WI38 (cell line): Measurements from ENCODE around the gene MDM2.

Experiments used
- H3K4me3 ChIP-seq: 2 replicates; pipeline ENCODE4 v1.5.1; 2011; ENCODE audit warnings: low read depth, mild to moderate bottlenecking, control low read depth, low read length
- TF ChIP-seq, protein P1 (sequence below): IDR thresholded peaks from 2 replicates; pipeline ENCODE4 v1.5.1; 2012; ENCODE audit warnings: low read depth, mild to moderate bottlenecking, control low read depth, low read length

MDM2 gene

DNA sequence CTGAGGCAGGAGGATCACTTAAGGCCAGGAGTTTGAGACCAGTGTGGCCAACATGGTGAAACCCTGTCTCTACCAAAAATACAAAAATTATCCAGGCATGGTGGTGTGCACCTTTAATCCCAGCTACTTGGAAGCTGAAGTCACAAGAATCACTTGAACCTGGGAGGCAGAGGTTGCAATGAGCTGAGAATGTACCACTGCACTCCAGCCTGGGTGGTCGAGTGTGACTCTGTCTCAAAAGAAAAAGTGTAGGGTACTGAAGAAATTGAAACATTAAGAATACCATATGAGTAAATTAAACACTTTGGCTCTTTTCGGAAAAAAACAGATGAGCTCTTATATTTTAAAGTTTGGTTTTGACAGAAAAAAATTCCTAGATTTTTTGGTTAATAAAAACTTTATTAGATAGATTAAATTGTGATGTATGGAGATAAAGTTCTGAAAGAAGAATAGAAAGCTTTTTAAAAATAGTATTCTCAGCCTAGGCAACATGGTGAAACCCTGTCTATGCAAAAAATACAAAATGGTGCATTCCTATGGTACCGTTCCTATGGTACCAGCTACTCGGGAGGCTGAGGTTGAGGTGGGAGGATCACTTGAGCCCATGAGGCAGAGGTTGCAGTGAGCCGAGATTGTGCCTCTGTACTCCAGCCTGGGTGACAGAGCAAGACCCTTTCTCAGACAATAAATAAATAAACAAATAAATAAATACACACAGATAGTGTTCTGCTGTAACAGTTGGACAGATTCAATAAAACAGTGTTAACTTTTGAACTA lies 20.1 kb downstream of the MDM2 start:
- TF ChIP-seq, protein P1, sequence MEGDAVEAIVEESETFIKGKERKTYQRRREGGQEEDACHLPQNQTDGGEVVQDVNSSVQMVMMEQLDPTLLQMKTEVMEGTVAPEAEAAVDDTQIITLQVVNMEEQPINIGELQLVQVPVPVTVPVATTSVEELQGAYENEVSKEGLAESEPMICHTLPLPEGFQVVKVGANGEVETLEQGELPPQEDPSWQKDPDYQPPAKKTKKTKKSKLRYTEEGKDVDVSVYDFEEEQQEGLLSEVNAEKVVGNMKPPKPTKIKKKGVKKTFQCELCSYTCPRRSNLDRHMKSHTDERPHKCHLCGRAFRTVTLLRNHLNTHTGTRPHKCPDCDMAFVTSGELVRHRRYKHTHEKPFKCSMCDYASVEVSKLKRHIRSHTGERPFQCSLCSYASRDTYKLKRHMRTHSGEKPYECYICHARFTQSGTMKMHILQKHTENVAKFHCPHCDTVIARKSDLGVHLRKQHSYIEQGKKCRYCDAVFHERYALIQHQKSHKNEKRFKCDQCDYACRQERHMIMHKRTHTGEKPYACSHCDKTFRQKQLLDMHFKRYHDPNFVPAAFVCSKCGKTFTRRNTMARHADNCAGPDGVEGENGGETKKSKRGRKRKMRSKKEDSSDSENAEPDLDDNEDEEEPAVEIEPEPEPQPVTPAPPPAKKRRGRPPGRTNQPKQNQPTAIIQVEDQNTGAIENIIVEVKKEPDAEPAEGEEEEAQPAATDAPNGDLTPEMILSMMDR: no peak
- no peak overlapping the region for H3K4me3 ChIP-seq

DNA sequence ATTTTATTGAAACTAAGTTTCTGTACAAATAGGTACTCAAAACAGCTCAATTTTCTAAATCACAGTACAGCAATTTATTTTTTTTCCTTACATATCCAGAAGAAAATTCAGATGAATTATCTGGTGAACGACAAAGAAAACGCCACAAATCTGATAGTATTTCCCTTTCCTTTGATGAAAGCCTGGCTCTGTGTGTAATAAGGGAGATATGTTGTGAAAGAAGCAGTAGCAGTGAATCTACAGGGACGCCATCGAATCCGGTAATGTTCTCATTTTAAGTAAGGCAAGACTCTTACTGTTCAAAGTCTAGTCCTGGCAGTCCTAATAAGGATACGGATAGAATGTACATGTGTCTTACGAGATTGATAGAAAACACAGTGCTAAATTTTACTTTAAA lies 20.7 kb downstream of the MDM2 start:
- no peak overlapping the region for H3K4me3 ChIP-seq
- TF ChIP-seq, protein P1: no peak

DNA sequence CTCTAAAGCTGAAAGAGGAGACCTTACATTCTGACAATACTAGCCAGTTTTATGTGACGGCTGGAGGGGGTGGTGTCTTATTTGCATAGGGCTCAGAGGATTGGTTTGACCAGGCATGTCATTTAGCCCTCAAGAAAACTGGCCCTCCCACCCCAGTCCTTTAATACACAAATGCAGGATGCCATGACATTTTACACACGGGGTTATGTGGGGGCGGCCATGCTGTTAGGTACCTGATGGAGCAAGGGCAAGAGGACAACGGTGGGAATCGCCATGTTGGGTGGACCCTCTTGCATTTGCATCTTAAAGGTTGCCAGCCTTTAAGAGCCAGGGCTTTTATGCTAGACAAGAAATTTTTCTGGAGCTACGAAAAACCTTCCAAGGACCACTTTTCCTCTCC lies 23.3 kb downstream of the MDM2 start:
- H3K4me3 ChIP-seq: no peak overlapping the region
- TF ChIP-seq, protein P1: no peak

DNA sequence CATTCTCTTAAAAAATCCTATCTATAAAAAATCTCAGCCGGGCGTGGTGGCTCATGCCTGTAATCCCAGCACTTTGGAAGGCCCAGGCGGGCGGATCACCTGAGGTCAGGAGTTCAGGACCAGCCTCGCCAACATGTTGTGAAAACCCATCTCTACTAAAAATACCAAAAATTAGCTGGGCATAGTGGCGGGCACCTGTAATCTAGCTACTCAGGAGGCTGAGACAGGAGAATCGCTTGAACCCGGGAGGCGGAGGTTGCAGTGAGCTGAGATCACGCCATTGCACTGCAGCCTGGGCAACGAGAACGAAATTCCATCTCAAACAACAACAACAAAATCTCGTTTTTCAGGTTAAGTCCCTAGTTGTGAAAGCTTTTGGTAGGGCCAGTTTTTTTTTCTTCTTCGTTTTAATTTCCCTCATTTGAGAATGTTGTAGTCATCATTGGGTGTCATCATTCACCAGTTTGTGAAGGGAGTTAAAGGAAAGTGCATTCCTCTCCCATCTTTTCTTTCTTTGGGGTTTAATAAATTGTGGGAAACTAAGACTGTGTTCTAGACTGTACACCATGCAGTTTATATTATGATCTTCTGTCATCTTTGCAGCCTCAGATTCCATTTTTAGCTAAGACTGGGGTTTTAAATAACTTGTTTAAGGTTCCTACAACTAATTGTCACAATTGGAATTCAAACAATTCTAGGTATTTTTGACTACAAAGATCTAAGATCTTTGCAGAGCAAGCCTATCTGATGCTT lies 23.9 kb downstream of the MDM2 start:
- TF ChIP-seq, protein P1: no peak
- no peak overlapping the region for H3K4me3 ChIP-seq

DNA sequence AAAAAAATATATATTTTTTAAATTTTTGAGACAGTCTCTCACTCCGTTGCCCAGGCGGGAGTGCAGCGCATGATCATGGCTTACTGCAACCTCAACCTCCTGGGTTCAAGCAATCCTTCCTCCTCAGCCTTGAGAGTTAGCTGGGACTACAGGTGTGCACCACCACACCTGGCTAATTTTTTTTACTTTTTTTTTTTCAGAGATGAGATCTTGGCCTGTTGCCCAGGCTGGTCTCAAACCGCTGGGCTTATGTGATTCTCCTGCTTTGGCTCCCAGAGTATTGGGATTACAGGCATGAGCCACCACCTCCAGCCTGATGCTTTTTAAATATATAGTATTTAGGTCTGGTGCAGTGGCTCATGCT lies 24.5 kb downstream of the MDM2 start:
- TF ChIP-seq, protein P1: no peak
- no peak overlapping the region for H3K4me3 ChIP-seq

DNA sequence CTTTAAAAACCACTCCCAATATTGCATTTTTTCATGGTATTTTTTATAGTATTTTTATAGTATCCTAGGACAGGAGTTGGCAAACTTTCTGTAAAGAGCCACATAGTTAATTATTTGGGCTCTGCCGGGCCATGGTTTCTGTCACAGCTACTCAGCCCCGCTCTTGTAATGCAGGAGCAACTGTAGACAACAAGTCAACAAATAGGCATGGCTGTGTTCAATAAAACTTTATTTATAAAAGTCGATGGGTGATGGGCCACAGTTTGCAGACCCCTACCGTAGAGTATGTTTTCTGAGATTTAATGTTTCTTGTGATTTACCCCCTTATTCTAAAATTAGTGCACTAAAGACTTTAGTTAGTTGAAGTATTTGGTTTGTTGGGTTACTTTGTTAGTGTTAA lies 25.5 kb downstream of the MDM2 start:
- TF ChIP-seq, protein P1: no peak
- no peak overlapping the region for H3K4me3 ChIP-seq

DNA sequence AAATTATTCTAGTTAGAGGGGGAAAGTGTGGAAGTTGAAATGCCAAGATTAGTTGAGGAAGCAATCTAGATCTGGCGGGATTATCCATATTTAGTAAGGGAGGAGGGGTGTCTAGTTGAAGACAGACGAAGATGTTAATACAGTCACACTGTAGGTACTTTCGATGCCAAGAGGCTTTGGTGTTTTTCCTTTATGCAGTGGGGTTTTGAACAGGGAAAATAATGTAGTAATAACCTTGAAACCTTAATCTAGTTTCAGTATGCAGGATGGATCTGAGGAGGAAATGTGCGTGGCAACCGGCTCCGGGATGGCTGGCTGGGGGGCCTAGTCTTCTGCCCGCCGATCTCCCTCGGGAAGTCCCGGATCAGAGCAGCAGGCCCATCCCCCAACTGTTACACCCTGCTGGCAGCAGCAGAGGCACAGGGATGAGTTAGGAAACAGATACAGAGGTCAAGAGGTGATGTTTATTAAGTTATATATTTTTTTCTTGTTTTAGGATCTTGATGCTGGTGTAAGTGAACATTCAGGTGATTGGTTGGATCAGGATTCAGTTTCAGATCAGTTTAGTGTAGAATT lies 27.4 kb downstream of the MDM2 start:
- no peak overlapping the region for H3K4me3 ChIP-seq
- TF ChIP-seq, protein P1: no peak
